SJSA1 (cell line): Measurements from ENCODE around the gene SPEM3. TPM values are rescaled to one million over a fixed set of nuclear protein-coding genes. Genes with fewer than 3 reads are reported as not detected.

Experiments used
- DNase-seq, 2 experiments: peaks; one replicate each; pipeline ENCODE4 v3.0.0-alpha.2; 2015 to 2020; ENCODE audit warnings: low spot score in 2 of 2, low read depth in 1 of 2
- H3K27ac ChIP-seq: fragments of 250-450 bp; sonication (Bioruptor Pico); 2 replicates; pipeline ENCODE4 v1.5.1; 2020; ENCODE audit warnings: mild to moderate bottlenecking, moderate library complexity
- H3K27me3 ChIP-seq: fragments of 250-450 bp; sonication (Bioruptor Pico); replicated peaks from 2 replicates; pipeline ENCODE4 v1.5.1; 2020; ENCODE audit warnings: mild to moderate bottlenecking, moderate library complexity
- H3K36me3 ChIP-seq: fragments of 250-450 bp; sonication (Bioruptor Pico); 2 replicates; pipeline ENCODE4 v1.5.1; 2020; ENCODE audit warnings: mild to moderate bottlenecking
- H3K4me1 ChIP-seq: fragments of 250-450 bp; sonication (Bioruptor Pico); replicated peaks from 2 replicates; pipeline ENCODE4 v1.6.1; 2021; ENCODE audit warnings: mild to moderate bottlenecking
- H3K4me3 ChIP-seq: fragments of 250-450 bp; sonication (Bioruptor Pico); 2 replicates; pipeline ENCODE4 v1.5.1; 2020; ENCODE audit warnings: mild to moderate bottlenecking
- H3K9me3 ChIP-seq: fragments of 250-450 bp; sonication (Bioruptor Pico); replicated peaks from 2 replicates; pipeline ENCODE4 v1.5.1; 2020; ENCODE audit warnings: mild to moderate bottlenecking
- total RNA-seq: library from RNA; depleted of rRNA; stranded (reverse); fragments of >200 nt; shearing (Covaris generic); gene quantifications from 2 replicates; pipeline ENCODE4 v1.2.3, GENCODE V29; 2014

SPEM3 gene
- total RNA-seq, 1 experiment from 2014 or later = not detected

GRCh38 chr17:7393613-7394451 is 34.8 kb upstream of the SPEM3 start:
- Histone ChIP-seq H3K27me3 (no peaks in the 10 kb centered on the region), H3K27ac (0 out of 2 replicates have a peak overlapping the region, but pooled peaks have one; percentile 19), H3K4me1 (peaks cover 15% of the 10 kb centered on the region), H3K36me3 (peaks cover 12% of the 10 kb centered on the region), H3K4me3 (peak overlapping the region; percentile 56), H3K9me3 (no peaks in the 10 kb centered on the region)
- DNase-seq = peak in 1 of 2 experiments; percentile 33

GRCh38 chr17:7394452-7395191 is 34.0 kb upstream of the SPEM3 start, which contains the start of gene PLSCR3:
Gene PLSCR3 (minus strand): TSS chr17:7394525. CDS start chr17:7394110, 415 bp downstream.
- Histone ChIP-seq H3K36me3 (peaks cover 12% of the 10 kb centered on the region), H3K27me3 (no peaks in the 10 kb centered on the region), H3K9me3 (no peaks in the 10 kb centered on the region), H3K4me1 (peaks cover 15% of the 10 kb centered on the region), H3K27ac (peak within 1 kb of the TSS; percentile 59), H3K4me3 (peak within 1 kb of the TSS; percentile 56)
- DNase-seq = peak; percentile 85 to 89

- DNase-seq = no peak
- H3K9me3 ChIP-seq = no peaks in the 10 kb centered on the region
- peaks cover 20% of the 10 kb centered on the region for H3K4me1 ChIP-seq
- H3K36me3 ChIP-seq = peaks cover 4% of the 10 kb centered on the region; the same call in 1 of the 2 replicates
- H3K4me3 ChIP-seq = no peak overlapping the region
- H3K27ac ChIP-seq = no peak overlapping the region
- H3K27me3 ChIP-seq = no peaks in the 10 kb centered on the region
These were observed 32.5 kb upstream of the SPEM3 start for GRCh38 chr17:7396147-7396546.

DNA sequence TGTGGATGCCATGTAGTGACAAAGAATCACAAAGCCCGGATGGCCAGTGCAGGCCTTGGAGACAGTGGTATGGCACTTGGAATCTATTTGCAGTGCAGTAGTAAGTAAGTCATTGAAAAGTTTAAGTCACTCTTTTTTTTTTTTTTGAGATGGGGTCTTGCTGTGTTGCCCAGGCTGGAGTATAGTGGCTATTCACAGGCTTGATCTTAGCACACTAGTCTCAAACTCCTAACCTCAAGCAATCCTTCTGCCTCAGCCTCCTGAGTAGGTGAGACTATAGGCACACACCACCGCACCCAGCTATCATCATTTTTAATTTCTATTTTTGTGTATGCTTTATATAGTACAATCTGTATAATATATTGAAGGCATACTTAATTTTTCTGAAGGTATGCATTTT is 30.0 kb upstream of the SPEM3 start:
- Histone ChIP-seq H3K4me1 (peaks cover 24% of the 10 kb centered on the region), H3K27me3 (no peaks in the 10 kb centered on the region), H3K36me3 (no peaks in the 10 kb centered on the region), H3K27ac (no peak overlapping the region), H3K4me3 (no peak overlapping the region), H3K9me3 (no peaks in the 10 kb centered on the region)
- no peak for DNase-seq

DNA sequence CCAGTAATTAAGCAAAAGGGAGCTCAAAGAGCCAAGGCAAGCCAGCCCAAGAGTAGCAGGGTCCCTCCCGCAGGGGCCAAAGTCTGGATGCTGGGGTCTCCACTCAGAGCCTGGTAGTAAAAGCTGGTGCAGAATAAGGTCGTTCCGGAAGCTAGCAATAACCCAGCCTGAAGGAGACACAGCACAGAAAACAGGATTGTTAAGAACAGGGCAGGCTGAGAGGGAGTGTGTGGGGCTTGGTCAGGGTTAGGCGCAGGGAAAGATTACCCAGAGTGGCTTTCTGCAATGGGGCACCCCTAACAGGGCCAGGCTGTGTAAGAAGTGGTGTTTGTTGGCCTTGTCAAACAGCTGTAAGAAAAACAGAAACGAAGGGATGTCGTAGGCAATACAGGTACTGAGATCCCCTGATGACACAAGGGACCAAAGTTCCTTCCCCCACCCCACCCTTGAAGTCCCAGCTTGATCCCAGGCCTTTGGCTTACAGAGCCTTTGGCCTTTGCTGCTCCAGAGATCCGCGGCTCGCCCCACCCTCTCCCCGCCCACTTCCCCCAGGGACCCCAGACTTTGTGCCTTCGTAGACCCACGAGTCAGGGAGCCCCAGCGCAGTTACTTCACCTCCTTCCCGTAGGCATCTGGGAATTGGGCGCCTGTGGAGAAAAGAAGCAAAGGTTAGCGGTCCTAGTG is 25.5 kb upstream of the SPEM3 start:
- Histone ChIP-seq H3K4me1 (peaks cover 22% of the 10 kb centered on the region), H3K27me3 (no peaks in the 10 kb centered on the region), H3K36me3 (no peaks in the 10 kb centered on the region), H3K4me3 (peak overlapping the region; percentile 59), H3K27ac (peak overlapping the region; percentile 17; the same call in 1 of the 2 replicates), H3K9me3 (no peaks in the 10 kb centered on the region)
- DNase-seq = no peak

DNA sequence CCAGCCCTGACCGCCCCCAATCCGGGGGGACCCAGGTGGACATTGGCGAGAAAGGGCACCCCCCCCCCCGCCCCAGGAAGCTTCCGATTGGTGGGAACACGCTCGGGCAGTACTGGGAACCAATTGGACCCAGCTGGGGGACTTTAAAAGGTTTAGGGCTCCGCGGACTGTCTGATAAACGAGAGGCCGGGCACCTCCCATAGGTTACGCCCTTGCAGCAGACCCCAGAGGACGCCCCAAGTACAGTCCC is 25.0 kb upstream of the SPEM3 start:
- Histone ChIP-seq H3K36me3 (no peaks in the 10 kb centered on the region), H3K27me3 (no peaks in the 10 kb centered on the region), H3K9me3 (no peaks in the 10 kb centered on the region), H3K4me1 (peaks cover 22% of the 10 kb centered on the region), H3K4me3 (peak overlapping the region; percentile 59), H3K27ac (peak overlapping the region; percentile 17; the same call in 1 of the 2 replicates)
- DNase-seq = no peak

- Histone ChIP-seq H3K27me3 (no peaks in the 10 kb centered on the region), H3K4me1 (peaks cover 22% of the 10 kb centered on the region), H3K27ac (peak within 1 kb of the TSS; percentile 17; the same call in 1 of the 2 replicates), H3K4me3 (peak within 1 kb of the TSS; percentile 59), H3K36me3 (no peaks in the 10 kb centered on the region), H3K9me3 (no peaks in the 10 kb centered on the region)
- peak; percentile 98 for DNase-seq
These were observed 24.5 kb upstream of the SPEM3 start, which contains the start of gene TMEM256 for GRCh38 chr17:7403977-7404736. Gene TMEM256 (minus strand): TSS chr17:7404097. CDS start chr17:7404084, 13 bp downstream.

DNA sequence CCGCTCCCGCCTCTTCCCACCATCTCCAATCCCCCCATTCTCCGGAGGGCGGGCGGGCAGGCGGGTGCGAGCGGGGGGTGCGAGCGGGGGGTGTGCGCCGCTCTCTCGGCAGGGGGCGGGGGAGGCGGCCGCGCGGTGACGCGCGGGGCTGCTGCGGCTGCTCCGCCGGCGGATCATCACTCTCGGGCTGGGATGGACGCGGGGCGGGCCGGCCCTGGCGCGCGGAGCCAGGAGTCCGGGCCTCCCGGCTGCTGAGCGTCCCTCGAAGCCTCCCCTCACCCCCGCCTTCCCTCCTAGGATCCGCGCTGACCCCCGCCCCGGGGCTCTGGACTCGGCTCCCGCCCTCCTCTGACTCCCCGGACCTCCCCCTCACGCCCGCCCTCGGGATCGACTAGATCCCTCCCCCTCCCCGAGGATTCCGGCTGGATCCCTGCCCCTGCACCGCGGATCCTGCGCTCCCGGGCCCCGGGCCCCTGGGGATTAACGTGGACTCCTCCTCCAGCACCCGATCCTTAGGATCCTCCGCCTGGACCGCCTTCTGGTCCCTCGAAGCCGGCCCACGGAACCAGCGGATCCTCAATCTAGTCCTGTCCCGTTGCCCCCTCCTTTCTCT is 23.8 kb upstream of the SPEM3 start:
- no peaks in the 10 kb centered on the region for H3K9me3 ChIP-seq
- H3K27ac ChIP-seq = peak overlapping the region; percentile 15; the same call in 1 of the 2 replicates
- H3K4me3 ChIP-seq = peak overlapping the region; percentile 59
- no peaks in the 10 kb centered on the region for H3K36me3 ChIP-seq
- H3K4me1 ChIP-seq = peaks cover 22% of the 10 kb centered on the region
- H3K27me3 ChIP-seq = no peaks in the 10 kb centered on the region
- DNase-seq = peak; percentile 24 to 59

GRCh38 chr17:7405350-7406234 is 23.1 kb upstream of the SPEM3 start:
- Histone ChIP-seq H3K27me3 (no peaks in the 10 kb centered on the region), H3K4me1 (peaks cover 22% of the 10 kb centered on the region), H3K4me3 (peak overlapping the region; percentile 59), H3K9me3 (no peaks in the 10 kb centered on the region), H3K27ac (0 out of 2 replicates have a peak overlapping the region, but pooled peaks have one; percentile 15), H3K36me3 (no peaks in the 10 kb centered on the region)
- DNase-seq = no peak

- H3K9me3 ChIP-seq = no peaks in the 10 kb centered on the region
- H3K4me1 ChIP-seq = peaks cover 17% of the 10 kb centered on the region
- DNase-seq = no peak
- no peaks in the 10 kb centered on the region for H3K27me3 ChIP-seq
- H3K27ac ChIP-seq = no peak overlapping the region
- H3K36me3 ChIP-seq = no peaks in the 10 kb centered on the region
- H3K4me3 ChIP-seq = no peak overlapping the region
These were observed 22.3 kb upstream of the SPEM3 start for GRCh38 chr17:7406235-7406825.

GRCh38 chr17:7407082-7407481 is 21.6 kb upstream of the SPEM3 start:
- no peaks in the 10 kb centered on the region for H3K36me3 ChIP-seq
- no peak overlapping the region for H3K4me3 ChIP-seq
- H3K4me1 ChIP-seq = peaks cover 17% of the 10 kb centered on the region
- no peak overlapping the region for H3K27ac ChIP-seq
- H3K9me3 ChIP-seq = no peaks in the 10 kb centered on the region
- DNase-seq = no peak
- H3K27me3 ChIP-seq = no peaks in the 10 kb centered on the region
